IPS-15b (cell line): Measurements from ENCODE around the gene HSD3B2.

ENCODE experiments used
- H3K27me3 ChIP-seq: one replicate; pipeline ENCODE4 v1.6.1; 2013; ENCODE audit warnings: low read length; ENCODE audit not compliant: control insufficient read depth, insufficient read depth
- H3K36me3 ChIP-seq: one replicate; pipeline ENCODE4 v1.6.1; 2013; ENCODE audit warnings: low read length; ENCODE audit not compliant: control insufficient read depth, insufficient read depth
- H3K4me1 ChIP-seq: one replicate; pipeline ENCODE4 v1.6.1; 2013; ENCODE audit warnings: mild to moderate bottlenecking, low read length; ENCODE audit not compliant: control insufficient read depth, insufficient read depth
- H3K4me3 ChIP-seq: one replicate; pipeline ENCODE4 v1.5.1; 2013; ENCODE audit warnings: low read depth, low read length
- H3K9ac ChIP-seq: one replicate; pipeline ENCODE4 v1.6.1; 2013; ENCODE audit warnings: low read depth, mild to moderate bottlenecking, low read length
- H3K9me3 ChIP-seq: one replicate; pipeline ENCODE4 v1.6.1; 2013; ENCODE audit warnings: mild to moderate bottlenecking, low read length; ENCODE audit not compliant: control insufficient read depth, insufficient read depth

HSD3B2 gene

DNA sequence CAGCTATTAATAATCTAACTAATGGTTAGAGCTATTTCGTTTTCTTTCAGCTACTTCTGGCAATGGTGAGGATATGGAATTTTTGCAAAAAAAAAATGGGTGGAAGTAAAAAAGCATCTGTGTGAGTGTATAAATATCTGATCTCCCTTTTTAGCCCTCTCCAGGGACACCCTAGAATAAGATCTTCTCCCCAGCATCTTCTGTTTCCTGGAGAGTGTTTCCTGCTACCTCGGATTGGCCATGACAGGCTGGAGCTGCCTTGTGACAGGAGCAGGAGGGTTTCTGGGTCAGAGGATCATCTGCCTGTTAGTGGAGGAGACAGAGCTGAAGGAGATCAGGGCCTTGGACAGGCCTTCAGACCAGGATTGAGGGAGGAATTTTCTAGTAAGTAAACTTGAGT is 23.8 kb downstream of the HSD3B2 start:
- Histone ChIP-seq H3K36me3 (no peaks in the 10 kb centered on the region), H3K4me3 (no peak overlapping the region), H3K27me3 (no peaks in the 10 kb centered on the region), H3K9me3 (no peaks in the 10 kb centered on the region), H3K4me1 (no peaks in the 10 kb centered on the region), H3K9ac (no peak overlapping the region)

DNA sequence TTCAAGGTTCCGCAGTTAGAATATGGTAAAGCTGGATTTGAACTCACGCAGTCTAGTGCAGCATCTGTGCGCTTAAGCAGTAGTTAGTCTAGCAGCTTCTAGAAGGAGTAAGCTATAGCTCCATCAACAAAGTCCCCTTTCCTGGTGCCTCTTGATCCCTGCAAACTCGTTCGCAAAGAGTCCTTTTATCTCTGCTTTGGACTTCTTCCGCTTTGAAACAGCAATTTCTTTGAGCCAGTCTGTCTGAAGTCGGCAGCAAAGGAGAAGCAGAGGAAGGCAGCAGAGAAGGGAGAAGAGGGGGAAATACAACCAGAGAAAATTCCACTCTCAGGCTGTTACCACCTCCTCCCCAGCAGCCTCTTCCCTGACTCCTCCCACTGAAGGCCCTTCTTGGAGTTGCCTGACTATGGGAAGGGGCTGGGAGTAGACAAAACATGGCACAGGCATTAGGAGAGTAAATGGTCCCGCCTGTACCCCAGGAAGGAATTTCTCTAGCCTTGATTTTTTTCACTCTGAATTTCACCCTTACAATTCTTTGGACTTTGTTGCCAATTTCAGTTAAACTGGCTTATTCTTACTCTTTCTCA is 25.9 kb downstream of the HSD3B2 start:
- no peaks in the 10 kb centered on the region for H3K9me3 ChIP-seq
- no peaks in the 10 kb centered on the region for H3K4me1 ChIP-seq
- H3K27me3 ChIP-seq, result no peaks in the 10 kb centered on the region
- no peak overlapping the region for H3K9ac ChIP-seq
- H3K4me3 ChIP-seq, result no peak overlapping the region
- H3K36me3 ChIP-seq, result no peaks in the 10 kb centered on the region

DNA sequence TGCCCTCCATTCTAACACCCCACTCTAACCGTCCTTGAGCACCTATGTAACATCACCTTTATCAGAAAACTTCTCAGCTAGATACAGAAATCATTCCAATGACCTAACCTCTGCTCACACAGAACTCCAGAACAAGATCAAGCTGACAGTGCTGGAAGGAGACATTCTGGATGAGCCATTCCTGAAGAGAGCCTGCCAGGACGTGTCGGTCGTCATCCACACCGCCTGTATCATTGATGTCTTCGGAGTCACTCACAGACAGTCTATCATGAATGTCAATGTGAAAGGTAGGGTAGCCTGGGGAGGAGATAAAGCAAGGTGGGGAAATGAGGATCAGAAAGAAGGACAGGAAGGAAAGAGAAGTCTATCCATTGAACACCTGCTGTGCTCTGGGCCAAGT is 27.8 kb downstream of the HSD3B2 start:
- Histone ChIP-seq H3K9ac (no peak overlapping the region), H3K36me3 (no peaks in the 10 kb centered on the region)

DNA sequence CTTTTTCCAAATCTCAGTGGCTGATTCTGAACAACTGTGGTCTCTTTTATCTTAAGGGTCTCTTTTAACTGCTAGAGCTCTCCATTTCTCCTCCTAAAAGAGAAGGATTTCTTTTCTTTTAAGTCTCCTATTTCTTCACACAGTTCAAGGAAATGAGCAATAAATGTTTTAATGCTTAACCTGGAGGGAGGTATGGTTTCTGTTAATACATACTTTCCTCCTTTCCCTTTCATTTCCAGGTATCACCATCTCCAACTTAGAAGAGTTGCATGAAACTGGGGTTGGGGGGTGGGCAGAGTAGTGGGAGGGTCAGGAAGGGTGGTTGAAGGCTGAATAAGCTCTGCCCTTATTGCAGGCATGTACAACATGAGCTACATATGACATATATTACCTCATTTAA is 31.4 kb downstream of the HSD3B2 start:
- no peaks in the 10 kb centered on the region for H3K4me1 ChIP-seq
- no peak overlapping the region for H3K9ac ChIP-seq

More for the DNA sequence above, 27.8 kb downstream of the HSD3B2 start:
- H3K4me3 ChIP-seq, result no peak overlapping the region
- no peaks in the 10 kb centered on the region for H3K9me3 ChIP-seq
- H3K27me3 ChIP-seq, result no peaks in the 10 kb centered on the region
- H3K4me1 ChIP-seq, result no peaks in the 10 kb centered on the region

DNA sequence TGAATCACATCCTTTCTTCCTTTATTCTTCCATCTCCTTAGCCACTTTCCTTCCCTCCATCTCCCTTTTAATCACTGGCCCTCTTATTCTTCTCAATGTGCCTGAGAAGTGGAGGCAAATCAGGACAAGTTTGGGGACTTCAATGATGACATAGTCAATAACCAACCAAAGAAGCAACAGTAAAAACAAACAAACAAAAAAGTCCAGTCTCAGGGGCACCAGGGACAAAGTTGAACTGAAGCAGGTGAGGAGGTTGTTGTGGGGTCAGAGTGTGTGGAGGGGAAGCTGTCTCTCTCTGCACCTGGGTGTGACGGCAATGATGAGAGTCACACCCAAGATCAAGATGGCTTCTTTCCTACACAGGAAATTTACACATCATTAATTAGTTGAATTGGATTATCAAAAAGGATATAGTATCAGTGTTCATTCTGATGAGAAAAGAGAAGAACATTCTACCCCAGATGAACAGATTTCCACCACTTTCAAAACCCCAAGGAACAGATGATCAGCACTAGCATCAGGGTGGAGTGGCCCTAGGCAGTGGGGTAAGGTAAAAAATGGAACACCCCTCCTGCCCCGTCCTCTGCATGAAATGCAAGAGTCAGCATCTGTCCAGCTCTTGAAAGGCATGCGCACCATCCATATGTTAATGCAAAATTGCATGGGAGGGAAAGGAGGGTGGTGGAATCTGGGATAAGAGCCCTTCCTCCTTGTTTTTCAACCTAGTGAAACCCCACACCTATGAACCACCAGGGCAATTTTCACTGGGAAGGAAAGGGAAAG is 32.6 kb downstream of the HSD3B2 start:
- H3K27me3 ChIP-seq, result no peaks in the 10 kb centered on the region
- no peak overlapping the region for H3K4me3 ChIP-seq
- H3K4me1 ChIP-seq, result no peaks in the 10 kb centered on the region
- H3K9me3 ChIP-seq, result no peaks in the 10 kb centered on the region
- no peaks in the 10 kb centered on the region for H3K36me3 ChIP-seq
- no peak overlapping the region for H3K9ac ChIP-seq

More for the DNA sequence above, 31.4 kb downstream of the HSD3B2 start:
- no peaks in the 10 kb centered on the region for H3K9me3 ChIP-seq
- no peaks in the 10 kb centered on the region for H3K27me3 ChIP-seq
- no peaks in the 10 kb centered on the region for H3K36me3 ChIP-seq
- H3K4me3 ChIP-seq, result no peak overlapping the region

DNA sequence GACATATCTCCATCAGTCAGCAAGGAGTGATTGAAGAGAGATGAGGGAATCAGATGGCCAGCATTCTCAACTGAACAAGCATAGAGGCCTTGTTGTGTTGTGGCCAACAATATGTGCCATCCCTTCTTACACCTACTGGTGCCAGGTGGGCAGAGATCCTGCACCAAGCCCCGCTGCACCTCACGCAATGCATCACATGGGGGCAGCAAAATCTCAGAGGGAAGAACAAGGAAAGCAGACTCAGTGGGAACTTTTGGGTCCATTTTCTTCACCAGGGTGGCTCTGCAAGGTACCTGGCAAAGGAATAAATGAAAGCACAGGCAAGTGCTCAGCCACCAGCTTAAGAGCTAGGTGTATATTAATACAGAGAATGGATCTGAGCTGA is 33.2 kb downstream of the HSD3B2 start:
- no peaks in the 10 kb centered on the region for H3K27me3 ChIP-seq
- no peaks in the 10 kb centered on the region for H3K36me3 ChIP-seq
- H3K4me3 ChIP-seq, result no peak overlapping the region
- H3K4me1 ChIP-seq, result no peaks in the 10 kb centered on the region
- no peak overlapping the region for H3K9ac ChIP-seq
- H3K9me3 ChIP-seq, result no peaks in the 10 kb centered on the region

DNA sequence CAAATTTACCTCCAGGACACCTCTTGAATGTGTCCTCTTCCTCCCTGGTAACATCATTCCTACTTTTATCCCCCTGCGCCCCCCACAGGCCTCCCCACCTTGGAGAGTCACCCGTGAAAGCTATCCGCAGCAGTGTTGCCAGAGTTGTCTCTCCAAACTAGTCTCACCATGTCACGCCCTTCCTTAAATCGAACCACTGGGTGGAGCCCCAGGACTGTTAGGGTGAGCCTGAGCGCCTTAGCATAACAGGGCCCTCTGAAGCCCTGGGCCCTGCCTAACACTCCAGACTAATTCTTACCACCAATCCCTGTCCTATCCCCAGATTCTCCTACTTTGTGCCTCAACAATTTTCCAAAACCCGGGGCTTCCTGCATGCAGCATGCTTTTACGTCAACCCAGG is 35.0 kb downstream of the HSD3B2 start:
- no peak overlapping the region for H3K4me3 ChIP-seq
- no peaks in the 10 kb centered on the region for H3K27me3 ChIP-seq
- H3K9me3 ChIP-seq, result no peaks in the 10 kb centered on the region
- H3K4me1 ChIP-seq, result no peaks in the 10 kb centered on the region
- H3K9ac ChIP-seq, result no peak overlapping the region
- H3K36me3 ChIP-seq, result no peaks in the 10 kb centered on the region

DNA sequence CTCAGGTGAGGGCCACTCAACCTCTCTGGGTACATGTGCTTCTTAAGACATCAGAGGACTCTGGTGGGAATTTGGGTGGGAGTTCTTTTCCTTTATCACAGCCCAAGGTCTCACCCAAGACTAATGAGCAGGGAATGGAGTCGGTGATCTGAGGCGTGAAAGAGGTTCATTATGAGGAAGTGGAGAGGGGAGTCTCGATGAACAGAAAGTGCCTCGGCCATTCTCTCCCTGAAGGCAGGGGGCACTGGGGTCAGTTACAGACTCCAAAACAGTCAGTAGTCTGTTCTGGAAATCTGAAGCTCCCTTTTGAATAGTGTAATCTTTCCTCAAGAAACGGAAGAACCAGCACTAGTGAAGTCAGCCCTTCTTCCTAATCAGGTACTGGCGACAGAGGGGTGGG is 36.2 kb downstream of the HSD3B2 start:
- Histone ChIP-seq H3K36me3 (no peaks in the 10 kb centered on the region), H3K9me3 (no peaks in the 10 kb centered on the region), H3K4me1 (no peaks in the 10 kb centered on the region), H3K4me3 (no peak overlapping the region), H3K9ac (no peak overlapping the region), H3K27me3 (no peaks in the 10 kb centered on the region)

DNA sequence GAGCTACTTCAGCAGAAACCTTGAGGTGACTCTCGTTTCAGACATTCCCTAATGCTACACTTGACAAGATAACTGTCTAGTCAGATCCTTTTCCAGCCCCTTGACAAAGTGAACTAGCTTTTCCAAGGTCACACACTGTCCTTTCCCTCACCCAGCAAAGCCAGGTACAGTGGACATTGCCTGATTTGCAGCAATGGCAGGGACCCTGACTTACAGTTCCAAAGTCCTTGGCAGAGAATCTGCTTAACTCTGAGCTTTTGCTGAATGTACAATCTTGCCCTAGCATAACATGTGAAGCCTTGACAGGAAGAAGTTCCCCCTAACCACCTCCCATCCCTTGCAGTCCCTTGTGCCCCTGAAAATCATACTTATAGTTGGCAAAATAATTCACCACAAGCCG is 37.1 kb downstream of the HSD3B2 start:
- no peaks in the 10 kb centered on the region for H3K27me3 ChIP-seq
- H3K36me3 ChIP-seq, result no peaks in the 10 kb centered on the region
- no peaks in the 10 kb centered on the region for H3K9me3 ChIP-seq
- no peak overlapping the region for H3K9ac ChIP-seq
- H3K4me1 ChIP-seq, result no peaks in the 10 kb centered on the region
- no peak overlapping the region for H3K4me3 ChIP-seq

DNA sequence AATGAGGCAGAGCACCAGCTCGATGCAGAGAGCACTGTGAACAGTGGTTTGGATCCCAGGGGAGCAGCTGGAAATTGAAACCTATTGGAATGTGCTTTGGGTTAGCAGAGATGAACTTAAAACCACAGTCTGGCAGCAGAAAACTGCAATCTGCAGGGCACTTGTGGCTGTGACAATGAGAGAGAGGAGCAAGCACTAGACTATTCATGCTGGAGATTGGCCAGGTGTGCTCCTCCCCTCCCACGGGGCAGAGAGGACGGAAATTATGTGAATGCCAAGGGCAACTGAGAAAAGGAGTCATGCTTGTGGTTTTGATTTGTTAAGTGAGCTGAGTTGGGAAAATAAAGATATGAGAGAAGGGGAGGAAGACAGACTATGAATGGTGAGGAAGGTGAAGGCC is 38.1 kb downstream of the HSD3B2 start:
- Histone ChIP-seq H3K4me1 (no peaks in the 10 kb centered on the region), H3K27me3 (no peaks in the 10 kb centered on the region), H3K4me3 (no peak overlapping the region), H3K36me3 (no peaks in the 10 kb centered on the region), H3K9ac (no peak overlapping the region), H3K9me3 (no peaks in the 10 kb centered on the region)

DNA sequence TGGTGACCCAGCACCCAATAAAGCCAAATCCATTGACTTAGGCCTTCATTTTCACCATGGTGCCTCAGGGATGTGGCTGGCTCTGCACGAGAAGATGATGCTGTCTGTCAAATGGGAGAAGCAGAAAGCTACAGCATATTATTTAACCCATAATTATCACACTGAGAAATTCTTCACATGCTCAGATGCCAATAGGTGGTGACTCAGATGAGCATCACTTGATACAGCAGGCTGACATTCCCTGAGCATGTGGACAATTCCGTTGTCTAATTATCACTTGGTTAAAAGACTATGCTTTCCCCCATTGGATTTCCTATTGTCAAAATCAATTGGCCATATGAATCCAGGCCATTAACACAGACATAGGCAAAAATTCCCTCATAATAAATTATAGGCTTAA is 48.0 kb downstream of the HSD3B2 start:
- no peaks in the 10 kb centered on the region for H3K36me3 ChIP-seq
- no peaks in the 10 kb centered on the region for H3K27me3 ChIP-seq
- no peaks in the 10 kb centered on the region for H3K9me3 ChIP-seq
- H3K4me1 ChIP-seq, result peaks cover 2% of the 10 kb centered on the region
- H3K4me3 ChIP-seq, result no peak overlapping the region
- no peak overlapping the region for H3K9ac ChIP-seq

DNA sequence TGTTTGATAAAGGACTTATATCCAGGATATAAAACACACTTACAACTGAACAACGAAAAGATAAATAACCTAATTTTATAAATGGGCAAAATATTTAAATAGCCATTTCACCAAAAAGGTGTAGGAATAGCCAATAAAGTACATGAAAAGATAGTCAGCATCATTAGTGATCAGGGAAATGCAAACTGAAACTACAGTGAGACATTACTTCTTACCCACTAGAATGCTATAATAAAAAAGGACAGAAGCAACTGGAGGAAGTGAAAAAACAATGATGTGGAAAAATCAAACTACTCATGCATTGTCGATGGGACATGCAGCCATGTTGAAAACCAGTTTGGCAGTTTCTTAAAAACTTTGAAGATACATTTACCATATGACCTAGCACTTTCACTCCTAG is 48.6 kb downstream of the HSD3B2 start:
- Histone ChIP-seq H3K9ac (no peak overlapping the region), H3K4me3 (no peak overlapping the region), H3K4me1 (peaks cover 2% of the 10 kb centered on the region), H3K36me3 (no peaks in the 10 kb centered on the region), H3K9me3 (no peaks in the 10 kb centered on the region), H3K27me3 (no peaks in the 10 kb centered on the region)
